Activated CD4-positive, alpha-beta T cell treated with anti-CD3 and anti-CD28 coated beads for 24 hours (primary cell): ENCODE data around the gene CLTCL1.
"Not testable (repeated sequence)": the region's sequence is repeated elsewhere in the genome, so short reads cannot be mapped to it uniquely, and the experiment has no call there.

Source experiments
- DNase-seq, 2 donors: peaks; one replicate each; pipeline ENCODE4 v3.0.0-alpha.2; 2020; ENCODE audit warnings: low read depth in 2 of 2

Gene CLTCL1

GRCh38 chr22:19290400-19291217 lies 910 bp downstream of the CLTCL1 start:
- no peak for DNase-seq

DNA sequence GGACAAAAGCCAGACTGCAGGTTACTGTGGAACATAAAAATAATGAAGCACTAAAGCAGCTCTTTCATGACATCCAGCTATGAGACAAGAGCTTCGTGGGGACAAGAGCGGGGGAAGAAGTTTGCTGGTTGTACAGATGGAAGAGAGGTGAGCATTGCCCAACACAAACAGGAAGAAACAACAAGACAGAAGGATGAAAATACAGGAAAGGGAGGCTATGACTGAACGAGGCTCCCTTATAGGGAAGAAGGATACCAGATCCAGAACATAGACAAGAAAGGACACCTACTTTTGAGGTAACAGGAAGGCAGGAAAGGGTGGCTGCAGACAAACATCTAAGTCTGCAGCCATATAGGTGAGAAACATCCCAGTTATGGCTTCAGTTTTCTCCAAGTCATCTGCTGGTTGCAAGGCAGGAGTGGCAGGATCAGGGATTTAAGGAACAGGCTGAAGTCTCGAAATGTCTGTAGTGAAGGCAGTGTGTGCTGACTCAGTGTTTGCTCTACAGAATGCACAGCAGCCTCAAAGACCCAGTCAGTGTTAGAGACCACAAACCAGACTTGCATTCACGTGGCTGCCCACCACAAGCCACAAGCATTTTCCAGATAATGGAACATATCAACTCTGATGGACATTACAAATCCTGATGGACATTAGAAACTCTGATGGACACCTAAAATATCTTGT lies 1.9 kb downstream of the CLTCL1 start:
- no peak for DNase-seq

DNA sequence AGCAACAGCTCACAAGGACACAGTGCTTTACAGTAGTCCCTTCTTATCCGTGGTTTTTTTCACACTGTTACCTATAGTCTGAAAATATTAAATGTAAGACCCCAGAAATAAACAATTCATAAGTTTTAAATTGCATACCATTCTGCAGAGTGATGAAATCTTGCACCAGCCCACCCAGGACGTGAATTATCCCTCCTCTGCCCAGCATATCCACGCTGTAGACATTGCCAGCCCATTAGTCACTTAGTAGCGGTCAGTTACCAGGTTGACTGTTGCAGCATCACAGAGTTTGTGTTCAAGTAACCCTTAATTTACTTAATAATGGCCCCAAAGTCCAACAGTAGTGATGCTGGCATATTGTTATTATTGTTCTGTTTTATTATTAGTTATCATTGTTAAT lies 3.6 kb downstream of the CLTCL1 start:
- DNase-seq = no peak

- no peak for DNase-seq
Measured at GRCh38 chr22:19287076-19287707, 4.3 kb downstream of the CLTCL1 start.

GRCh38 chr22:19285831-19286230 lies 5.7 kb downstream of the CLTCL1 start:
- no peak for DNase-seq

DNA sequence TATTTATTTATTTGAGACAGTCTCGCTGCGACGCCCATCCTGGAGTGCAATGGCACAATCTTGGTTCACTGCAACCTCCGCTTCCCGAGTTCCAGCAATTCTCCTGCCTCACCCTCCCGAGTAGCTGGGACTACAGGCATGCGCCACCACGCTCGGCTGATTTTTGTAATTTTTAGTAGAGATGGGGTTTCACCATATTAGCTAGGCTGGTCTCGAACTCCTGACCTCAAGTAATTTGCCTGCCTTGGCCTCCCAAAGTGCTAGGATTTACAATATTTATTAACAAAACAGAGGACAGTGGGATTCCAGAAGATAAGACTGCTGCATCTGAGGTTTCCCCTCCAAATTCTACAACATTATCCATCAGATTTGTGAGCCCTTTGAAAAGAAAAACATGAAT lies 12.4 kb downstream of the CLTCL1 start:
- not testable (repeated sequence) for DNase-seq

DNA sequence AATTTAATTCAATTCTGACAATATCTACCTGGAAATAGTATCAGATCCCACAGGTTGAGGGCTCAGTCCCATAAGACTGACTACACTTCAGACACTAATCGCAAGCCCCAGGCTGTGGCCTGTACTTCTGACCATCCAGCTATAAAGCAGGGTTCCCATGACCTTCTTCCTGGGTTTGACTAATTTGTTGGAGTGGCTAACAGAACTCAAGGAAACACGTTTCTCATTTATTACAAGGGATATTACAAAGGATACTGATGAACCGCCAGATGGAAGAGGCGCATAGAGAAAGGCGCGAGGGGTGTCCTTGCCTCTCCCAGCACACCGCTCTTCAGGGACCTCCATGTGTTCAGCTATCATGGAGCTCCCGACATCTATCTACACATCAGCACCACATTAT lies 13.7 kb downstream of the CLTCL1 start:
- no peak for DNase-seq

- DNase-seq = no peak
Measured at GRCh38 chr22:19275919-19276600, 15.5 kb downstream of the CLTCL1 start.

GRCh38 chr22:19275513-19275912 lies 16.0 kb downstream of the CLTCL1 start:
- DNase-seq = no peak

GRCh38 chr22:19275104-19275503 lies 16.4 kb downstream of the CLTCL1 start:
- DNase-seq = no peak

- DNase-seq = no peak
Measured at GRCh38 chr22:19271856-19272535, 19.5 kb downstream of the CLTCL1 start.

GRCh38 chr22:19271273-19271855 lies 20.2 kb downstream of the CLTCL1 start:
- no peak for DNase-seq

DNA sequence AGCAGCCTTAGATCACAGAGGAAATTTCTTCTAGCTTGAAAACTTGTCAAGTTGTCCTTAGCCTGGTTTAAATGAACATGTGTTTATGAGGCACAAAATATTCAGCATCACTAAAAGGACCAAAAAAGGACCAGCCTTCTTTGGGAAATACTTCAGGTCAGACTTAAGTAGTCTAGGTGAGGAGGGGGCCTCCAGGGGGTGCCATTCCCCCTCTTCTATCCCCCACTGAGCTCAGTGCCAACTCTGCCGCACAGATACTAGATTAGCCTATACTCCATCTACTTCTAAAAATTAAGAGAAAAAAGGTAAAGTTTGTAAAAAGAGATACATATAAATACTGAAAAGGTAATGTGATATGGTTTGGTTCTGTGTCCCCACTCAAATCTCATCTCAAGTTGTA lies 20.6 kb downstream of the CLTCL1 start:
- DNase-seq = no peak

DNA sequence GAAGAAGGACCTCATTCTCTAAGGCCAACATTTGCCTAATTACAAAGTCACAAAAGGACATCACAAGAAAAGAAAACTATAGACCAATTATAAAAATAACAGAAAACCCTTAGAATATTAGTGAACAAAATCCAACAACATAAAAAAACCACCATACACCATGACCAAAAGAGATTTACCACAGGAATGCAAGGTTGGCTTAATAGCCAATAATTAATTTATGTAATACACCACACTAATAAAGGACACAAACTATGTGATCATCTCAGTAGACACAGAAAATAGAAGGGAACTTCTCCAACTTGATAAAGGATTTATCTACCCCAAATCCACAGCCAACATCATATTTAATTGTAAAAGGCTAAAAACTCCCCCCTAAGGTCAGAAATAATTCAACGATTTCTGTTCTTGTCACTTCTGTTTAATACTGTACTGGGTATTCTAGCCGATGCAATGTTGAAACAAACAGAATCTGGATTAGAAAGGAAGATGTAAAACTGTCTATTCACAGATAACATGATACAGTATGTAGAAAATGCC lies 24.9 kb downstream of the CLTCL1 start:
- DNase-seq = no peak

GRCh38 chr22:19265779-19266178 lies 25.7 kb downstream of the CLTCL1 start:
- no peak for DNase-seq

GRCh38 chr22:19260804-19261203 lies 30.7 kb downstream of the CLTCL1 start:
- DNase-seq = no peak

DNA sequence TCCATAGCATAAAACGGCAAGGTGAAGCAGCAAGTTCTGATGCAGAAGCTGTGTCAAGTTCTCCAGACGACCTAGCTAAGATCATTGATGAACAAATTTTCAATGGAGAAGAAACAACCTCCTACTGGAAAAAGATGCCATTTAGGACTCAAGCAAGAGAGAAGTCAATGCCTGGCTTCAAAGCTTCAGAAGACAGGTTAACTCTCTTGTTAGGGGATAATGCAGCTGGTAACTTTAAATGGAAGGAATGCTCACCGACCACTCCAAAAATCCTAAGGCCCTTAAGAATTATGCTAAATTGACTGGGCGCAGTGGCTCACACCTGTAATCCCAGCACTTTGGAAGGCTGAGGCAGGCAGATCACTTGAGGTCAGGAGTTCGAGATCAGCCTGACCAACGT lies 31.3 kb downstream of the CLTCL1 start:
- no peak for DNase-seq

DNA sequence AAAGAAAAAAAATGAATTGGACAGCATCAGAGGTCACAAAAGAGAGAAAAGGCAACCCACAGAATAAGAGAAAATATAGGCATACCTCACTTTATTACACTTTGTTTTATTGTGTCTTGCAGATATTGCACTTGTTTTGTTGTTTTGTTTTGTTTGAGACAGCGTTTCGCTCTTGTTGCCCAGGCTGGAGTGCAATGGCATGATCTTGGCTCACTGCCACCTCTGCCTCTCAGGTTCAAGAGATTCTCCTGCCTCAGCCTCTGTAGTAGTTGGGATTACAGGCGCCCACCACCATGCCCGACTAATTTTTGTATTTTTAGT lies 32.6 kb downstream of the CLTCL1 start:
- DNase-seq = not testable (repeated sequence)

DNA sequence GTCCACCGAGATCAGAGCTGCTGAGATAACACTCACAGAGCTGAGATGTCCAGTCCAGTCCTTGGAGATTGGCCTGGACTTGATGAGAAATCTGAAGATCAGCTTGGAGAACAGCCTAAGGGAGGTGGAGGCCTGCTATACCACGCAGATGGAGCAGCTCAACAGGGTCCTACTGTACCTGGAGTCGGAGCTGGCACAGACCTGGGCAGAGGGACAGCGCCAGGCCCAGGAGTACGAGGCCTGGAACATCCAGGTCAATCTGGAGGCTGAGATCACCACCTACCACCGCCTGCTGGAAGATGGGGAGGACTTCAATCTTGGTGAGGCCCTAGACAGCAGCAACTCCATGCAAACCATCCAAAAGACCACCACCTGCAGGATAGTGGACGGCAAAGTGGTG lies 33.1 kb downstream of the CLTCL1 start:
- DNase-seq = no peak

DNA sequence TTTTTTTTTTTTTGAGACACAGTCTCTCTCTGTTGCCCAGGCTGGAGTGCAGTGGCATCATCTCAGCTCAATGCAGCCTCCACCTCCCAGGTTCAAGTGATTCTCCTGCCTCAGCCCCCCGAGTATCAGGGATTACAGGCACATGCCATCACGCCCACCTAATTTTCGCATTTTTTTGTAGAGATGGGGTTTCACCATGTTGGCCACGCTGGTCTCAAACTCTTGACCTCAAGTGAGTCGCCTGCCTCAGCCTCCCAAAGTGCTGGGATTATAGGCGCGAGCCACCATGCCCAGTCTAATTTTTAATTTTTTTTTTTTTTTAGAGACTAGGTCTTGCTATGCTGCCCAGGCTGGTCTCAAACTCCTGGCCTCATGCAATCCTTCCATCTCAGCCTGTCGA lies 35.2 kb downstream of the CLTCL1 start:
- not testable (repeated sequence) for DNase-seq

DNA sequence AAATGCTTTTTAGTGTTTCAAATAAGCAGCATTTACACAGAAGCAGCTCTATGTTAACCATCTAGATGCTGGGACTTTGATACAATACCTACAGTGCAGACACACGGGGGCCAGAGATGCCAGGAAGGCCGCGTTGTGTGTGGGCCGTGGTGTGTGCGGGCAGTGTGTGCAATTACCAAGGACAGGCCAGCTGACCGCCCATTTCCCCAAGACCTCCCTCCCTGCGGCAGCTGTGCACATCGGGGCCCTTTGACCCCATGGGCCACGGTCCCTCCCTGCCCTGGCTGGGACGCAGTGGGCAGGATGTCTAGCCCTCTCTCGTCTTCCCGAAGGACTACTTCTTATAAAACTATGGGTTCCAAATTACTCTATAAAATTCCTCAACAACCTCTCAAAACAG lies 38.4 kb downstream of the CLTCL1 start:
- DNase-seq = no peak
